ENCODE results near the gene ANO2.

The ANO2 gene

GRCh38 chr12:5909560-5909959, 35.5 kb downstream of the ANO2 start:
- TF ChIP-seq CTCF (IDR thresholded peaks at IDR 0.05; ENCODE audit: low read depth, low read length) = no peak
- no peak for DNase-seq (ENCODE audit: extremely low read depth, low read depth)

GRCh38 chr12:5908251-5908650, 36.8 kb downstream of the ANO2 start:
- no peak for TF ChIP-seq CTCF (IDR thresholded peaks at IDR 0.05; ENCODE audit: low read depth, low read length)
- no peak for DNase-seq (ENCODE audit: extremely low read depth, low read depth)

- no peak for DNase-seq (ENCODE audit: extremely low read depth, low read depth)
- no peak for TF ChIP-seq CTCF (IDR thresholded peaks at IDR 0.05; ENCODE audit: low read depth, low read length)
These were observed 37.3 kb downstream of the ANO2 start for GRCh38 chr12:5907807-5908206.

- DNase-seq (ENCODE audit: extremely low read depth, low read depth) = no peak
- TF ChIP-seq CTCF (IDR thresholded peaks at IDR 0.05; ENCODE audit: low read depth, low read length) = no peak
These were observed 39.3 kb downstream of the ANO2 start for GRCh38 chr12:5905757-5906156.

GRCh38 chr12:5904969-5905368, 40.1 kb downstream of the ANO2 start:
- TF ChIP-seq CTCF (IDR thresholded peaks at IDR 0.05; ENCODE audit: low read depth, low read length) = no peak
- DNase-seq (ENCODE audit: extremely low read depth, low read depth) = no peak

GRCh38 chr12:5904441-5904840, 40.6 kb downstream of the ANO2 start:
- no peak for TF ChIP-seq CTCF (IDR thresholded peaks at IDR 0.05; ENCODE audit: low read depth, low read length)
- DNase-seq (ENCODE audit: extremely low read depth, low read depth) = no peak

GRCh38 chr12:5902736-5903135, 42.3 kb downstream of the ANO2 start:
- TF ChIP-seq CTCF (IDR thresholded peaks at IDR 0.05; ENCODE audit: low read depth, low read length) = no peak
- no peak for DNase-seq (ENCODE audit: extremely low read depth, low read depth)
